Measurements from ENCODE around the gene SOCS6. TPM values are rescaled to one million over a fixed set of nuclear protein-coding genes. Genes with fewer than 3 reads are reported as not detected.

The SOCS6 gene
- polyA plus RNA-seq, 3 donors = 4.8 to 6.1 (median 4.8) TPM

DNA sequence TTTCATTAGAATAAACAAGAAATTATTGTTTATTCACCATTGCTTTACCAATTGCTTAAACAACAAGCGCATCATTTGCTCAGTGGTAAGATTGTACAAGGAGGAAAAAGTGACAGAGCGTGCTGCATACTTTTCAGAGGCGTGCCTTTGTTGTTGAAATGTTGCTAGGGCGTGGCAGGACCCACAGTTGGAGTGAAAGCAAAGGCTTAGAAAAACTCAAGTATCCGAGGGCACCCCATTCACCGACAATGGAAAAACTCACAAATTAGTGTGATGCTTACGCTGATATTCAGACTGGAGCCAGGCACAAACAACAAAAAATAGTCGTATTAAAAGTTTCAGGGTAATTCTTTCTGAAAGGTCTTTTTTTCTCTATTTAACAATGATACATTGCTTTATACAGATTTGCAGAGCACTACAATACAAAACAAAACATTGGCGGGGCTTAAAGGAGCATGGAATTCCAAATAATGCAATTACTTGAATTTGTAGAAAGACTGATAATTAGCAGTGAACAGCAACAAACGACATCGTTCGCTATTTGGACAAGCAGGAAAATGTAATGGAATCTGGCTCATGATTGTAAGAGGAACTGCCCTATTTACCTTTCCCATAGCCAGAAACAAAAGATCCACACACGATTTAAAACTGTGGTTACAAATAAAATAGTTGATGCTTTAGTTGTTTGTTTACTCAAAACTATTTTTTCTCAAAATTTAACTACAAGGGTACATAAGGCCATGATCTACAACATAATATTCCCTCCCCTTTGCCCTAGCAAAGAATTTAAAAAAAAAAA lies 45.5 kb upstream of the SOCS6 start:
- Histone ChIP-seq H3K9me3 (replicated peaks in 1 of 2; ENCODE audit: control insufficient read depth in 1 of 2, insufficient read depth in 1 of 2, low read length in 2 of 2) (no peaks in the 10 kb centered on the region), H3K27ac (ENCODE audit: low read depth in 1 of 2, low read length in 2 of 2) (no peak overlapping the region), H3K79me2 (ENCODE audit: insufficient read depth, low read length) (no peaks in the 10 kb centered on the region), H3K4me3 (replicated peaks in 1 of 3; ENCODE audit: low read depth in 2 of 3, low read length in 3 of 3) (no peak overlapping the region), H2AFZ (ENCODE audit: insufficient read depth, low read depth, low read length, poor library complexity, severe bottlenecking) (no peak overlapping the region), H4K20me1 (ENCODE audit: insufficient read depth, low read length) (no peaks in the 10 kb centered on the region), H3K4me1 (ENCODE audit: control insufficient read depth in 1 of 2, insufficient read depth in 2 of 2, low read length in 2 of 2) (no peaks in the 10 kb centered on the region), H3K9ac (ENCODE audit: insufficient read depth, low read length, poor library complexity, severe bottlenecking) (no peak overlapping the region), H3K36me3 (replicated peaks in 1 of 2; ENCODE audit: control insufficient read depth in 1 of 2, insufficient read depth in 2 of 2, low read length in 2 of 2) (no peaks in the 10 kb centered on the region), H3K4me2 (replicated peaks; ENCODE audit: extremely low read depth, low read length, poor library complexity, severe bottlenecking) (no peak overlapping the region), H3K27me3 (ENCODE audit: control insufficient read depth in 2 of 2, insufficient read depth in 2 of 2, low read length in 2 of 2) (no peaks in the 10 kb centered on the region)
- H3K4me1 Mint-ChIP-seq = no peaks in the 10 kb centered on the region
- no peak for DNase-seq
- peaks cover 0 to 2% (median 2%) of the 10 kb centered on the region in 3 donors for H3K27me3 Mint-ChIP-seq (ENCODE audit: low read depth in 3 of 3)
- peaks cover 0 to 12% (median 7%) of the 10 kb centered on the region in 7 donors for H3K9me3 Mint-ChIP-seq
- TF ChIP-seq, protein P1, sequence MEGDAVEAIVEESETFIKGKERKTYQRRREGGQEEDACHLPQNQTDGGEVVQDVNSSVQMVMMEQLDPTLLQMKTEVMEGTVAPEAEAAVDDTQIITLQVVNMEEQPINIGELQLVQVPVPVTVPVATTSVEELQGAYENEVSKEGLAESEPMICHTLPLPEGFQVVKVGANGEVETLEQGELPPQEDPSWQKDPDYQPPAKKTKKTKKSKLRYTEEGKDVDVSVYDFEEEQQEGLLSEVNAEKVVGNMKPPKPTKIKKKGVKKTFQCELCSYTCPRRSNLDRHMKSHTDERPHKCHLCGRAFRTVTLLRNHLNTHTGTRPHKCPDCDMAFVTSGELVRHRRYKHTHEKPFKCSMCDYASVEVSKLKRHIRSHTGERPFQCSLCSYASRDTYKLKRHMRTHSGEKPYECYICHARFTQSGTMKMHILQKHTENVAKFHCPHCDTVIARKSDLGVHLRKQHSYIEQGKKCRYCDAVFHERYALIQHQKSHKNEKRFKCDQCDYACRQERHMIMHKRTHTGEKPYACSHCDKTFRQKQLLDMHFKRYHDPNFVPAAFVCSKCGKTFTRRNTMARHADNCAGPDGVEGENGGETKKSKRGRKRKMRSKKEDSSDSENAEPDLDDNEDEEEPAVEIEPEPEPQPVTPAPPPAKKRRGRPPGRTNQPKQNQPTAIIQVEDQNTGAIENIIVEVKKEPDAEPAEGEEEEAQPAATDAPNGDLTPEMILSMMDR (IDR thresholded peaks at IDR 0.05) = no peak
- intact Hi-C loops (cut with micrococcal nuclease) = no loop called here
- H3K4me3 Mint-ChIP-seq = no peak overlapping the region
- H3K36me3 Mint-ChIP-seq = no peaks in the 10 kb centered on the region
- H3K27ac Mint-ChIP-seq = no peak overlapping the region
- WGBS (ENCODE audit: insufficient coverage) = 100% methylated on average over 3 of the region's 13 CpGs

DNA sequence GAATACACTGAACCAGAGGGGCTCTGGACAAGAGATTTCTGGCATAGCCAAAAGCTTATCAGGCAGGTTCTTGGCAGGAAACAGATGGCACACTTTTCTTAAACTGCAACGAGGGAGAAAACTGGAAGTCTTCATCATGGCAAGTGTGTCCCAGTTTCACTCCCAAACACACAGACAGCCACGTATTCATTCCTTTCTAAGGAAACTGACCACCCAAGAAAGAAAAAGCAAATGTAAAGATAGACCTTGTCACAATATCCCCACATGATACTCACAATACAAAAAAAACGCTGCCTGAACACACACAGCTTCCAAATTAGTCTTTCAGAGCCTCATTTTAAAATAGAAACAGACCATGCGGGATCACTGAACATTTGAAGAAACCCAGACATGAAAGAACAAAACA lies 42.8 kb upstream of the SOCS6 start:
- no peak overlapping the region for H3K27ac Mint-ChIP-seq
- H3K27me3 Mint-ChIP-seq (ENCODE audit: low read depth in 3 of 3) = peaks cover 0 to 2% (median 2%) of the 10 kb centered on the region in 3 donors
- Histone ChIP-seq H3K27me3 (ENCODE audit: control insufficient read depth in 2 of 2, insufficient read depth in 2 of 2, low read length in 2 of 2) (no peaks in the 10 kb centered on the region), H3K79me2 (ENCODE audit: insufficient read depth, low read length) (no peaks in the 10 kb centered on the region), H3K4me3 (replicated peaks in 1 of 3; ENCODE audit: low read depth in 2 of 3, low read length in 3 of 3) (no peak overlapping the region), H2AFZ (ENCODE audit: insufficient read depth, low read depth, low read length, poor library complexity, severe bottlenecking) (no peak overlapping the region), H3K9me3 (replicated peaks in 1 of 2; ENCODE audit: control insufficient read depth in 1 of 2, insufficient read depth in 1 of 2, low read length in 2 of 2) (peaks cover 0 to 11% of the 10 kb centered on the region in 2 donors), H3K36me3 (replicated peaks in 1 of 2; ENCODE audit: control insufficient read depth in 1 of 2, insufficient read depth in 2 of 2, low read length in 2 of 2) (no peaks in the 10 kb centered on the region), H3K9ac (ENCODE audit: insufficient read depth, low read length, poor library complexity, severe bottlenecking) (no peak overlapping the region), H4K20me1 (ENCODE audit: insufficient read depth, low read length) (no peaks in the 10 kb centered on the region), H3K4me2 (replicated peaks; ENCODE audit: extremely low read depth, low read length, poor library complexity, severe bottlenecking) (no peak overlapping the region), H3K4me1 (ENCODE audit: control insufficient read depth in 1 of 2, insufficient read depth in 2 of 2, low read length in 2 of 2) (no peaks in the 10 kb centered on the region), H3K27ac (ENCODE audit: low read depth in 1 of 2, low read length in 2 of 2) (no peak overlapping the region)
- no peak overlapping the region for H3K4me3 Mint-ChIP-seq
- peaks cover 2 to 16% (median 10%) of the 10 kb centered on the region in 7 donors for H3K9me3 Mint-ChIP-seq
- DNase-seq = no peak
- no peaks in the 10 kb centered on the region for H3K36me3 Mint-ChIP-seq
- TF ChIP-seq, protein P1 (IDR thresholded peaks at IDR 0.05) = no peak
- intact Hi-C loops (cut with micrococcal nuclease) = no loop called here
- H3K4me1 Mint-ChIP-seq = no peaks in the 10 kb centered on the region
- WGBS (ENCODE audit: insufficient coverage) = 0% methylated on average over 2 of the region's 4 CpGs
